Upper lobe of left lung (tissue), 6 donors: ENCODE measurements around the gene CAGE1. TPM values are rescaled to one million over a fixed set of nuclear protein-coding genes. Genes with fewer than 3 reads are reported as not detected.
A peak's percentile ranks its signal among the peaks of the same experiment; 100 is the strongest.
"Not testable (repeated sequence)": the region's sequence is repeated elsewhere in the genome, so short reads cannot be mapped to it uniquely, and the experiment has no call there.

ENCODE experiments used
- ATAC-seq, 2 donors: fragments of 200-7000 bp; cut with Tn5 transposase; one replicate each; pipeline ENCODE4 v1.9.1; 2022; ENCODE audit warnings: mild to moderate bottlenecking in 2 of 2, moderate library complexity in 2 of 2; ENCODE audit not compliant: low FRiP score in 2 of 2
- DNase-seq, 2 donors: peaks; one replicate each; pipeline ENCODE4 v3.0.0-alpha.2; 2019 to 2020
- H3K27ac ChIP-seq, 4 donors: fragments of 200-600 bp; sonication (generic); one replicate each; pipeline ENCODE4 v1.5.1; 2016 to 2019
- H3K27me3 ChIP-seq, 4 donors: fragments of 200-600 bp; sonication (generic); one replicate each; pipeline ENCODE4 v1.5.1; 2017 to 2019
- H3K36me3 ChIP-seq, 4 donors: fragments of 200-600 bp; sonication (generic); one replicate each; pipeline ENCODE4 v1.5.1; 2016 to 2019
- H3K4me1 ChIP-seq, 4 donors: fragments of 200-600 bp; sonication (generic); one replicate each; pipeline ENCODE4 v1.5.1; 2018 to 2019
- H3K4me3 ChIP-seq, 4 donors: fragments of 200-600 bp; sonication (generic); one replicate each; pipeline ENCODE4 v1.5.1; 2017 to 2019; ENCODE audit warnings: mild to moderate bottlenecking in 2 of 4, moderate library complexity in 1 of 4
- H3K9me3 ChIP-seq, 4 donors: fragments of 200-600 bp; sonication (generic); one replicate each; pipeline ENCODE4 v1.5.1; 2018 to 2019
- CTCF ChIP-seq, 6 experiments: fragments of 450-650 bp in 4 of 6; fragments of 200-600 bp in 2 of 6; sonication (generic) in 2 of 6; IDR thresholded peaks; one replicate each; pipeline ENCODE4 v1.5.1; 2016 to 2019; ENCODE audit warnings: antibody characterized with exemption in 6 of 6
- EP300 ChIP-seq, 4 donors: sonication (generic); formaldehyde crosslinking; IDR thresholded peaks; one replicate each; pipeline ENCODE4 v1.5.1; 2017; ENCODE audit warnings: antibody characterized with exemption in 4 of 4, control low read depth in 2 of 4
- POLR2A ChIP-seq, 4 donors: fragments of 450-650 bp; IDR thresholded peaks; one replicate each; pipeline ENCODE4 v1.5.1; 2016 to 2017; ENCODE audit warnings: antibody characterized with exemption in 4 of 4, mild to moderate bottlenecking in 2 of 4
- POLR2AphosphoS5 ChIP-seq, 2 donors: sonication (generic); formaldehyde crosslinking; IDR thresholded peaks; one replicate each; pipeline ENCODE4 v1.5.1; 2017; ENCODE audit warnings: antibody characterized with exemption in 2 of 2
- WGBS, 2 donors: methylation state at CpG; one replicate each; pipeline ENCODE4 v1.1.5; 2017 to 2018; 5-methylcytosine and 5-hydroxymethylcytosine counted together
- total RNA-seq, 6 donors: library from RNA; depleted of rRNA in 4 of 6; stranded (reverse); fragments of >200 nt in 4 of 6; gene quantifications; one replicate each; pipeline versions ENCODE4 v1.1.0 to v1.2.1, GENCODE V29; 2016 to 2021
- donor health status: DM: no; HTN: no; CAD: no; lungs with moderate emphysema.
- donor health status: DM: no; HTN: yes; CAD: no; lungs with severe emphysema.

Gene CAGE1
- total RNA-seq, 6 donors from 2014 or later = not detected

- no peak overlapping the region for H3K27ac ChIP-seq
- TF ChIP-seq EP300 (IDR thresholded peaks at IDR 0.05) = no peak
- no peak for TF ChIP-seq POLR2A (IDR thresholded peaks at IDR 0.05)
- no peak for TF ChIP-seq CTCF (IDR thresholded peaks at IDR 0.05)
- TF ChIP-seq POLR2AphosphoS5 (IDR thresholded peaks at IDR 0.05) = no peak
- WGBS, 2 donors = 45 to 63% methylated on average over 7 of the region's 7 CpGs
- no peaks in the 10 kb centered on the region for H3K4me1 ChIP-seq
- DNase-seq (peak in 1 of 2 donors; percentile 64), ATAC-seq (peak; percentile 62 to 88)
- no peaks in the 10 kb centered on the region for H3K36me3 ChIP-seq
- H3K4me3 ChIP-seq = no peak overlapping the region
- H3K27me3 ChIP-seq = no peaks in the 10 kb centered on the region
- no peaks in the 10 kb centered on the region for H3K9me3 ChIP-seq
Measured at GRCh38 chr6:7324520-7324919, 65.0 kb downstream of the CAGE1 start.

GRCh38 chr6:7323074-7323473 lies 66.5 kb downstream of the CAGE1 start:
- DNase-seq (no peak), ATAC-seq (no peak)
- TF ChIP-seq POLR2A (IDR thresholded peaks at IDR 0.05) (no peak), EP300 (IDR thresholded peaks at IDR 0.05) (no peak), POLR2AphosphoS5 (IDR thresholded peaks at IDR 0.05) (no peak)
- no peaks in the 10 kb centered on the region for H3K9me3 ChIP-seq
- no peaks in the 10 kb centered on the region for H3K36me3 ChIP-seq
- no peaks in the 10 kb centered on the region for H3K4me1 ChIP-seq
- H3K4me3 ChIP-seq = no peak overlapping the region
- H3K27me3 ChIP-seq = no peaks in the 10 kb centered on the region
- no peak overlapping the region for H3K27ac ChIP-seq

- ATAC-seq, H3K9me3 ChIP-seq, H3K27me3 ChIP-seq, H3K36me3 ChIP-seq, H3K27ac ChIP-seq, H3K4me1 ChIP-seq, DNase-seq, H3K4me3 ChIP-seq: not testable (repeated sequence)
- 72 to 83% methylated on average over 6 of the region's 6 CpGs for WGBS, 2 donors
Measured at GRCh38 chr6:7321866-7322265, 67.7 kb downstream of the CAGE1 start.

- H3K4me1 ChIP-seq, H3K27me3 ChIP-seq, H3K36me3 ChIP-seq, ATAC-seq, DNase-seq, H3K4me3 ChIP-seq, H3K27ac ChIP-seq, H3K9me3 ChIP-seq: not testable (repeated sequence)
- 83 to 97% methylated on average over 2 of the region's 2 CpGs for WGBS, 2 donors
Measured at GRCh38 chr6:7319406-7319805, 70.1 kb downstream of the CAGE1 start.

GRCh38 chr6:7317538-7317937 lies 72.0 kb downstream of the CAGE1 start:
- 83 to 89% methylated on average over 9 of the region's 9 CpGs for WGBS, 2 donors

GRCh38 chr6:7316658-7317533 lies 72.6 kb downstream of the CAGE1 start:
- no peak overlapping the region for H3K4me3 ChIP-seq
- TF ChIP-seq POLR2A (IDR thresholded peaks at IDR 0.05) (no peak), POLR2AphosphoS5 (IDR thresholded peaks at IDR 0.05) (no peak), CTCF (IDR thresholded peaks at IDR 0.05) (no peak), EP300 (IDR thresholded peaks at IDR 0.05) (no peak)
- no peak overlapping the region for H3K27ac ChIP-seq
- H3K4me1 ChIP-seq = peaks cover 1 to 11% (median 9%) of the 10 kb centered on the region in 4 donors
- no peaks in the 10 kb centered on the region for H3K27me3 ChIP-seq
- H3K9me3 ChIP-seq = no peaks in the 10 kb centered on the region
- WGBS, 2 donors = 90 to 97% methylated on average over 2 to 39 of the region's 41 CpGs
- DNase-seq (peak in 1 of 2 donors; percentile 77), ATAC-seq (no peak)
- no peaks in the 10 kb centered on the region for H3K36me3 ChIP-seq

More at GRCh38 chr6:7317538-7317937, 72.0 kb downstream of the CAGE1 start:
- Histone ChIP-seq H3K9me3 (no peaks in the 10 kb centered on the region), H3K27me3 (no peaks in the 10 kb centered on the region), H3K4me1 (peaks cover 0 to 6% (median 5%) of the 10 kb centered on the region in 4 donors), H3K36me3 (no peaks in the 10 kb centered on the region), H3K27ac (no peak overlapping the region), H3K4me3 (no peak overlapping the region)
- no peak for TF ChIP-seq CTCF (IDR thresholded peaks at IDR 0.05)
- TF ChIP-seq EP300 (IDR thresholded peaks at IDR 0.05) = no peak
- no peak for TF ChIP-seq POLR2A (IDR thresholded peaks at IDR 0.05)
- TF ChIP-seq POLR2AphosphoS5 (IDR thresholded peaks at IDR 0.05) = no peak
- no peak for DNase-seq
- no peak for ATAC-seq
